DMS79 (cell line): ENCODE data around the gene PTGES3L.
A peak's percentile ranks its signal among the peaks of the same experiment; 100 is the strongest.
"Not testable (repeated sequence)": the region's sequence is repeated elsewhere in the genome, so short reads cannot be mapped to it uniquely, and the experiment has no call there.

Experiments
- DNase-seq: peaks from one replicate; lab custom pipeline; 2025; lab: John Stamatoyannopoulos, UW

Gene PTGES3L

GRCh38 chr17:42980274-42980765, 440 bp upstream of the PTGES3L start, which contains the start of gene RUNDC1:
RUNDC1 (plus strand) TSS chr17:42980565; CDS start chr17:42980577, 12 bp downstream.
- peak; percentile 76 for DNase-seq

- not testable (repeated sequence) for DNase-seq
These were observed 4.2 kb downstream of the PTGES3L start for GRCh38 chr17:42975701-42976100.

- DNase-seq = no peak
These were observed 4.6 kb downstream of the PTGES3L start for GRCh38 chr17:42975265-42975664.

GRCh38 chr17:42973323-42973722, 6.6 kb downstream of the PTGES3L start:
- DNase-seq = not testable (repeated sequence)

- no peak for DNase-seq
These were observed 8.3 kb downstream of the PTGES3L start for GRCh38 chr17:42971589-42971988.

GRCh38 chr17:42969001-42969581, 10.8 kb downstream of the PTGES3L start:
- peak; percentile 8 for DNase-seq

GRCh38 chr17:42967925-42968324, 12.0 kb downstream of the PTGES3L start:
- no peak for DNase-seq

GRCh38 chr17:42964161-42964932, 15.5 kb downstream of the PTGES3L start, which contains the start of gene AARSD1:
AARSD1 (minus strand) TSS chr17:42964454; CDS start chr17:42964440, 14 bp downstream.
- DNase-seq = peak; percentile 92

- no peak for DNase-seq
These were observed 26.2 kb downstream of the PTGES3L start for GRCh38 chr17:42953669-42954068.

- DNase-seq = no peak
These were observed 29.7 kb downstream of the PTGES3L start for GRCh38 chr17:42950044-42950783.

- no peak for DNase-seq
These were observed 33.1 kb downstream of the PTGES3L start for GRCh38 chr17:42946812-42947211.

GRCh38 chr17:42944211-42944610, 35.7 kb downstream of the PTGES3L start:
- DNase-seq = no peak

- DNase-seq = peak; percentile 16
These were observed 41.9 kb downstream of the PTGES3L start for GRCh38 chr17:42937712-42938596.

GRCh38 chr17:42929497-42929844, 50.4 kb downstream of the PTGES3L start:
- DNase-seq = no peak

- no peak for DNase-seq
These were observed 51.0 kb downstream of the PTGES3L start for GRCh38 chr17:42928714-42929496.

- no peak for DNase-seq
These were observed 55.0 kb downstream of the PTGES3L start for GRCh38 chr17:42924891-42925290.

- DNase-seq = not testable (repeated sequence)
These were observed 56.4 kb downstream of the PTGES3L start for GRCh38 chr17:42923472-42923871.

GRCh38 chr17:42922294-42922693, 57.6 kb downstream of the PTGES3L start:
- no peak for DNase-seq

- peak; percentile 55 for DNase-seq
These were observed 59.0 kb downstream of the PTGES3L start for GRCh38 chr17:42920922-42921321.

GRCh38 chr17:42920106-42920900, 59.6 kb downstream of the PTGES3L start:
- DNase-seq = no peak
